Heart left ventricle (tissue), 13 donors: ENCODE data around the gene HDAC4.

ENCODE experiments used
- CTCF ChIP-seq, 12 donors: fragments of 200-600 bp; sonication (generic) in 4 of 12; IDR thresholded peaks; one replicate each; pipeline versions ENCODE4 v1.5.0 to v1.8.0; 2018 to 2022; ENCODE audit warnings: antibody characterized with exemption in 12 of 12, mild to moderate bottlenecking in 5 of 12
- POLR2A ChIP-seq, 2 donors: fragments of 450-650 bp; IDR thresholded peaks; one replicate each; pipeline ENCODE4 v1.6.1; 2017; ENCODE audit warnings: antibody characterized with exemption in 2 of 2, mild to moderate bottlenecking in 2 of 2, moderate library complexity in 2 of 2
- donor health status: ischemic (EF 13 %, LVEDD 7.1; RV severe dilation, severe dysfunction).
- donor health status: DM: no; HTN: yes; CAD: no.
- donor health status: DM: no; HTN: no; CAD: no.
- donor health status: ischemic (EF 25% LVEDD 6.9; RV normal size, moderate dysfunction).
- donor health status: ischemic (EF 25% LVEDD 5.7; RV mildly dilated, moderate dysfunction).
- donor health status: ischemic (EF 35%, LVEDD 5.7; RV mildly dilated, moderate dysfunction).
- donor health status: nonischemic (EF 11% LVEDD 7.7; RV severe dilation, severe dysfunction).
- donor health status: DM: yes; HTN: yes; CAD: no.
- donor health status: PGD.
- donor health status: ischemic (EF 29% LVEDD 5.4; RV normal size, mild dysfunction).
- donor health status: nonischemic (EF 23%, LVEDD 6.1; RV moderate dilation, normal function).

GRCh38 chr2:239441261-239442078, 40.6 kb upstream of the HDAC4 start:
- TF ChIP-seq CTCF (IDR thresholded peaks at IDR 0.05) (no peak), POLR2A (IDR thresholded peaks at IDR 0.05) (no peak)
